Measurements from ENCODE around the gene SH3TC1.

The SH3TC1 gene

DNA sequence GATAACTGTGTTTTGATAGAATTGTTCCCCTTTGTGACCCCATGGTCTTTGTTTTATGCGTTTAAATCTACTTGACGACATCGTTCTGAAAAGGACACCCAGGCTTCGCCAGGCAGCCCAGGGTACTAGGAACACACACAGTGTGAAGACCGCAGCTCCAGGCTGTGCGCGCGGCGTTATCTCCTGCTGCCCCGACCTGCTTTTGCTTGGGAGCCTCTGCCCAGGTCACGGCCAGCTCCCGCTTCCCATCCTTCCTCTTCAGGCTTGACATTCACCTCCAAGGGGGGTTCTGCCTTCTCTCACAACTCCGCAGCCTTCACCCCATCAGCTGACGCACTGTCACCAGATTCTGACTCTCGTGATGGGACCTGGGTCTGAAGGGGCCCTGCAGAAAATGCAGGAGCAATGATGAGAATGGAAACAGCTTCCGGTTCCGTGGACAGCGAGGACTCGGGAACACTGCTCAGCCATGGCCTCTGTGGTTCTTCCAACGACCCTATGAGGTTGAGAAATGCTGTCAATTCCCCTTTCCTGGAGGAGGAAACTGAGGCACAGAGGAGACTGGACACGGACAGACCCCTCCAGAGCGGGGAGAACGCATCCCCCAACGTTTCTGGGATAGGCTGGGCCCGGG is 69.9 kb downstream of the SH3TC1 start:
- Histone ChIP-seq H3K27ac (ENCODE audit: insufficient read depth, low read length, poor library complexity, severe bottlenecking) (no peak overlapping the region), H3K27me3 (replicated peaks; ENCODE audit: control insufficient read depth, insufficient read depth, low read length, poor library complexity, severe bottlenecking) (peaks cover 14% of the 10 kb centered on the region), H3K4me1 (ENCODE audit: control insufficient read depth, insufficient read depth, low read length, poor library complexity, severe bottlenecking) (no peaks in the 10 kb centered on the region), H3K9me3 (ENCODE audit: control insufficient read depth, low read length) (no peaks in the 10 kb centered on the region), H3K4me3 (ENCODE audit: insufficient read depth, low read depth, low read length, poor library complexity, severe bottlenecking) (no peak overlapping the region), H3K36me3 (ENCODE audit: control insufficient read depth, insufficient read depth, low read length) (no peaks in the 10 kb centered on the region)
- DNase-seq: no peak

DNA sequence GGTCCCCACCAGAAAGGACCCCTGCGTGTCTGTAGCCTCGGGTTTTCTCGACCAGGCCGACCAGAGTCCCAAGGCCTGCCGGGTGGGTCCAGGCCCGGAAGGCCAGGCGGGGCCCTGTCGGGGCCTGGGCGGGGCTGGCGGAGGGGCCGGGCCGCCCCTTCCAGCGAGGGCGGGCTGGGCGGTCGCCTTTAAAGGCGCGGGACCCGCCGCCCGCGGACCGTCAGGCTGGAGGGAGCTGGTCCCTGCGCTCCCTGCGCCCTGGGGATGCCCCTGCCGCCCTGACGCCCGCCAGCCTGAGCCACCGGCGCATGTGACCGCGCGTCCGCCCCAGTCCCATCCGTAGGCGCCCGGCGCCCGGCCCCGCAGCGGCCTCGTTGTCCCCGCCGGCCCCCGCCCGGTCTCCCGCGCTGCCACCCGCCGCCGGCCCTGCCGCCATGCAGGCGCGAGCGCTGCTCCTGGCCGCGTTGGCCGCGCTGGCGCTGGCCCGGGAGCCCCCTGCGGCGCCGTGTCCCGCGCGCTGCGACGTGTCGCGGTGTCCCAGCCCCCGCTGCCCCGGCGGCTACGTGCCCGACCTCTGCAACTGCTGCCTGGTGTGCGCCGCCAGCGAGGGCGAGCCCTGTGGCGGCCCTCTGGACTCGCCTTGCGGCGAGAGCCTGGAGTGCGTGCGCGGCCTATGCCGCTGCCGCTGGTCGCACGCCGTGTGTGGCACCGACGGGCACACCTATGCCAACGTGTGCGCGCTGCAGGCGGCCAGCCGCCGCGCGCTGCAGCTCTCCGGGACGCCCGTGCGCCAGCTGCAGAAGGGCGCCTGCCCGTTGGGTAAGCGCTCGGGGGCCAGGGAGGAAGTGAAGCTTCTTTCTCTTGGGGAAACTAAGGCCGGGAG is 70.7 kb downstream of the SH3TC1 start, which contains the start of gene HTRA3:
HTRA3 (plus strand) TSS at position 220 of the 883 bp plus-strand sequence; CDS start at position 435, 215 bp downstream.
- Histone ChIP-seq H3K27ac (ENCODE audit: insufficient read depth, low read length, poor library complexity, severe bottlenecking) (no peak within 1 kb of the TSS), H3K4me3 (ENCODE audit: insufficient read depth, low read depth, low read length, poor library complexity, severe bottlenecking) (no peak within 1 kb of the TSS), H3K36me3 (ENCODE audit: control insufficient read depth, insufficient read depth, low read length) (no peaks in the 10 kb centered on the region), H3K27me3 (replicated peaks; ENCODE audit: control insufficient read depth, insufficient read depth, low read length, poor library complexity, severe bottlenecking) (peaks cover 14% of the 10 kb centered on the region), H3K4me1 (ENCODE audit: control insufficient read depth, insufficient read depth, low read length, poor library complexity, severe bottlenecking) (no peaks in the 10 kb centered on the region), H3K9me3 (ENCODE audit: control insufficient read depth, low read length) (no peaks in the 10 kb centered on the region)
- no peak for DNase-seq

GRCh38 chr4:8270418-8270771 is 71.3 kb downstream of the SH3TC1 start:
- no peak overlapping the region for H3K27ac ChIP-seq (ENCODE audit: insufficient read depth, low read length, poor library complexity, severe bottlenecking)
- no peaks in the 10 kb centered on the region for H3K9me3 ChIP-seq (ENCODE audit: control insufficient read depth, low read length)
- H3K27me3 ChIP-seq (replicated peaks; ENCODE audit: control insufficient read depth, insufficient read depth, low read length, poor library complexity, severe bottlenecking): peaks cover 14% of the 10 kb centered on the region
- DNase-seq: no peak
- no peaks in the 10 kb centered on the region for H3K36me3 ChIP-seq (ENCODE audit: control insufficient read depth, insufficient read depth, low read length)
- H3K4me1 ChIP-seq (ENCODE audit: control insufficient read depth, insufficient read depth, low read length, poor library complexity, severe bottlenecking): no peaks in the 10 kb centered on the region
- no peak overlapping the region for H3K4me3 ChIP-seq (ENCODE audit: insufficient read depth, low read depth, low read length, poor library complexity, severe bottlenecking)

DNA sequence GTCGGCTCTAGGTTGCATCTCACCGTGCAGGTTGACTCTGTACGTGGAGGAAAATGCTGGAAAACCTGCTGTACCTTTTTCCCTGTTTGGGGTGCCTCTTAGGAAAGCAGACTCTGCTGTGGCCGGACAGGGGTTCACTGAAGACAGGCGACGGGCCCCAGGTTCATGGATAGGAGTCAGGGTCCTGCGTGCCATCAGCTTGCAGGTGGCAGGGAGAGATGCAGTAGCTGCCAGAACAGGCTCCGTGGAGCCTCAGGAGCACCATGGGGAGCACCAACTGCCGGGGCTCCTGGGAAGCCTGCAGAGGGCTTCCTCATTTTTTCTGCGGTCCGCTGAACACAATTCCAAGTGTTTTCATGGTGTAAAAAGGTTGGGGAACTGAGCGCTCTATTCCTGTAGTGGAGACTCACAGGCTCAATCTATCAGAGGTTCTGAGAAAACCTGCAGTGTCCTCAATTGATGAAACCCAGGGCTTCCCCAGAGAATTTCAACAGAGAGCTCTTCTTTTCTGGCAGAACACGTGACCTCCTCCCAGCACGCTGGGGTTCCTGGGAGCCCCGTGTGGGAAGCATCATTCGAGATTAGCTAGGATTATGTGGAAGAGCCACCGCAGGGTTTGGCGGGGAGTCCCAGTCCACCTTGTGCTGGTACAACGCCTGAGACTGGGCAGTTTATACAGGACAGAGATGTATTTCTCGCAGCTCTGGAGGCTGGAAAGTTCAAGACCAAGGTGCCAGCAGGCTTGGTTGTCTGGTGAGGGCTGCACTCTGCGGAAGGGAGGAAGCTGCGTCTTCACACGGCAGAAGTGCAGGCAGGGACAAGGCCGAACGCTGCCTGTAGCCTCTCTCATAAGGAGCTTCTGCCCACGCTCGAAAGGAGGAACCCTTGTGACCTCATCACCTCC is 72.1 kb downstream of the SH3TC1 start:
- H3K36me3 ChIP-seq (ENCODE audit: control insufficient read depth, insufficient read depth, low read length): no peaks in the 10 kb centered on the region
- peaks cover 14% of the 10 kb centered on the region for H3K27me3 ChIP-seq (replicated peaks; ENCODE audit: control insufficient read depth, insufficient read depth, low read length, poor library complexity, severe bottlenecking)
- no peak overlapping the region for H3K4me3 ChIP-seq (ENCODE audit: insufficient read depth, low read depth, low read length, poor library complexity, severe bottlenecking)
- no peaks in the 10 kb centered on the region for H3K9me3 ChIP-seq (ENCODE audit: control insufficient read depth, low read length)
- H3K4me1 ChIP-seq (ENCODE audit: control insufficient read depth, insufficient read depth, low read length, poor library complexity, severe bottlenecking): no peaks in the 10 kb centered on the region
- no peak for DNase-seq
- H3K27ac ChIP-seq (ENCODE audit: insufficient read depth, low read length, poor library complexity, severe bottlenecking): no peak overlapping the region

DNA sequence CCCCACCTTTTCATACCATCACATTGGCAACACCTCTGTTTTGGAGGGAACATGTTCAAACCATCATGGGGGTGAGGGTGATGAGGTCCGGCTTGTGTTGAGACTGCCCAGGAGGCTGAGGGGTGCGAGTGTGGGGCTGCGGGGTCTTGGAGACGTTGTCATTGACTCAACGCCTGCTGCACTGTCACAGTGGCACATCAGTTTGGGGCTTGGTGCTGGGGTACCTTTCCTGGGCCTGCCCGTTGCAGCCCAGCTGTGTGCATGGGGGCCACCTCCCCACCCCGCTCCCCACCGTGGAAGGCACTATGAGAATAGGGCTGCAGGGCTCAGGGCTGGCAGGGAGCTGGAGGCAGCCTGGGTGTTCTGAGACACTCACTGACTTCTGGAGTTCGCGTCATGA is 72.7 kb downstream of the SH3TC1 start:
- Histone ChIP-seq H3K27ac (ENCODE audit: insufficient read depth, low read length, poor library complexity, severe bottlenecking) (no peak overlapping the region), H3K9me3 (ENCODE audit: control insufficient read depth, low read length) (no peaks in the 10 kb centered on the region)

DNA sequence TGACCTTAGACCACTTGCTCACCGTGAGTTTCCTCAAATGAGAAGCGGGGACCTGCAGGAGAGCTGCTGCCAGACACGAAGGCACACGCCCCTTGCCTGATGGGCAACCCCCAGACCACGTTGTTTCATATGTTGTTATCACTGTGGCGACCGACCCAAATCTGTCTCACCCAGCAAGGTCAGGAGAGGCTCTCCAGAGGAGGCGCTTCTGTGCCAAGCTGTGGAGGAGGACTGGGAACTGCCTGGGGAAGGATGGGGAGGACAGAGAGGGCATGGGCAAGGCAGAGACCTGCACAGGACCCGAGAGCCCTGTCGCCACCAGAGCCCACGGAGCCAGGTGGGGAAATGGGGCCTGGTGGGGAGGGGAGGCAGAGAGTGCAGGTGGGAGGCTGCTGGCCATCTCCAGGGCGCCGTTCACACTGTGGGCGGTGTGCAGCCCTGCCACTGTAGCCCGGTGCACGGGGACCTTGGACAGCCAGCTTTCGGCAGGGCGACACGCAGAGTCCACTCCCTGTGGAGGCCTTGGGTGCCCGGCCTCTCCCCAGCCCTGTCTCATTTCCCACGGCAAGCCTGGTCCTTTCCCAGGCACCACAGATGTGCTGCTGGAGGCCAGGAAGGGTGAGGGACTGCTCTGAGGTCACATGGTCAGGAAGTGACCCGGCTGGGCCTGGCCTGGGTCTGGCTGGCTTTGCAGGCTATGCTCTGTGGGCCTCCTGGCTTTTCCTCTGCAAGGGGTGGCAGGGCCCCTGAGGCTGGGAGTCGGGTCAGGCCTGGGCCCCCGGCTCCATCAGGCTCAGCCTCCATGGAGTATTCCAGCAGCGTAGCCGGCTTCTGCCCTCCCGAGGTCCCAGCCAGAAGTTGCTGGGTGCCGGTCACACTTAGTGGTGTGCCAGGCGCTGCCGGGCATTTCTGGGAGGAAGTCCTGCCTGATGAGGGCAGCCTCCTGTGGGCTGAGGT is 73.7 kb downstream of the SH3TC1 start:
- Histone ChIP-seq H3K4me3 (ENCODE audit: insufficient read depth, low read depth, low read length, poor library complexity, severe bottlenecking) (no peak overlapping the region), H3K27ac (ENCODE audit: insufficient read depth, low read length, poor library complexity, severe bottlenecking) (no peak overlapping the region), H3K9me3 (ENCODE audit: control insufficient read depth, low read length) (no peaks in the 10 kb centered on the region), H3K4me1 (ENCODE audit: control insufficient read depth, insufficient read depth, low read length, poor library complexity, severe bottlenecking) (no peaks in the 10 kb centered on the region), H3K27me3 (replicated peaks; ENCODE audit: control insufficient read depth, insufficient read depth, low read length, poor library complexity, severe bottlenecking) (peaks cover 14% of the 10 kb centered on the region), H3K36me3 (ENCODE audit: control insufficient read depth, insufficient read depth, low read length) (no peaks in the 10 kb centered on the region)
- DNase-seq: no peak

More for the DNA sequence above, 72.7 kb downstream of the SH3TC1 start:
- Histone ChIP-seq H3K4me3 (ENCODE audit: insufficient read depth, low read depth, low read length, poor library complexity, severe bottlenecking) (no peak overlapping the region), H3K4me1 (ENCODE audit: control insufficient read depth, insufficient read depth, low read length, poor library complexity, severe bottlenecking) (no peaks in the 10 kb centered on the region), H3K27me3 (replicated peaks; ENCODE audit: control insufficient read depth, insufficient read depth, low read length, poor library complexity, severe bottlenecking) (peaks cover 14% of the 10 kb centered on the region), H3K36me3 (ENCODE audit: control insufficient read depth, insufficient read depth, low read length) (no peaks in the 10 kb centered on the region)
- no peak for DNase-seq

GRCh38 chr4:8273450-8273849 is 74.4 kb downstream of the SH3TC1 start:
- Histone ChIP-seq H3K27me3 (replicated peaks; ENCODE audit: control insufficient read depth, insufficient read depth, low read length, poor library complexity, severe bottlenecking) (peaks cover 14% of the 10 kb centered on the region), H3K4me3 (ENCODE audit: insufficient read depth, low read depth, low read length, poor library complexity, severe bottlenecking) (no peak overlapping the region), H3K4me1 (ENCODE audit: control insufficient read depth, insufficient read depth, low read length, poor library complexity, severe bottlenecking) (no peaks in the 10 kb centered on the region)

GRCh38 chr4:8274066-8274652 is 75.1 kb downstream of the SH3TC1 start:
- no peak for DNase-seq
- H3K4me3 ChIP-seq (ENCODE audit: insufficient read depth, low read depth, low read length, poor library complexity, severe bottlenecking): no peak overlapping the region
- H3K27me3 ChIP-seq (replicated peaks; ENCODE audit: control insufficient read depth, insufficient read depth, low read length, poor library complexity, severe bottlenecking): peaks cover 13% of the 10 kb centered on the region
- no peak overlapping the region for H3K27ac ChIP-seq (ENCODE audit: insufficient read depth, low read length, poor library complexity, severe bottlenecking)
- H3K4me1 ChIP-seq (ENCODE audit: control insufficient read depth, insufficient read depth, low read length, poor library complexity, severe bottlenecking): no peaks in the 10 kb centered on the region
- H3K9me3 ChIP-seq (ENCODE audit: control insufficient read depth, low read length): no peaks in the 10 kb centered on the region
- no peaks in the 10 kb centered on the region for H3K36me3 ChIP-seq (ENCODE audit: control insufficient read depth, insufficient read depth, low read length)

More at GRCh38 chr4:8273450-8273849, 74.4 kb downstream of the SH3TC1 start:
- Histone ChIP-seq H3K36me3 (ENCODE audit: control insufficient read depth, insufficient read depth, low read length) (no peaks in the 10 kb centered on the region), H3K27ac (ENCODE audit: insufficient read depth, low read length, poor library complexity, severe bottlenecking) (no peak overlapping the region), H3K9me3 (ENCODE audit: control insufficient read depth, low read length) (no peaks in the 10 kb centered on the region)
- DNase-seq: no peak
